Measurements from ENCODE around the gene GRID1. TPM values are rescaled to one million over a fixed set of nuclear protein-coding genes. Genes with fewer than 3 reads are reported as not detected.

GRID1 gene
- total and polyA plus RNA-seq, 5 donors = 0.06 to 1.8 (median 0.29) TPM

DNA sequence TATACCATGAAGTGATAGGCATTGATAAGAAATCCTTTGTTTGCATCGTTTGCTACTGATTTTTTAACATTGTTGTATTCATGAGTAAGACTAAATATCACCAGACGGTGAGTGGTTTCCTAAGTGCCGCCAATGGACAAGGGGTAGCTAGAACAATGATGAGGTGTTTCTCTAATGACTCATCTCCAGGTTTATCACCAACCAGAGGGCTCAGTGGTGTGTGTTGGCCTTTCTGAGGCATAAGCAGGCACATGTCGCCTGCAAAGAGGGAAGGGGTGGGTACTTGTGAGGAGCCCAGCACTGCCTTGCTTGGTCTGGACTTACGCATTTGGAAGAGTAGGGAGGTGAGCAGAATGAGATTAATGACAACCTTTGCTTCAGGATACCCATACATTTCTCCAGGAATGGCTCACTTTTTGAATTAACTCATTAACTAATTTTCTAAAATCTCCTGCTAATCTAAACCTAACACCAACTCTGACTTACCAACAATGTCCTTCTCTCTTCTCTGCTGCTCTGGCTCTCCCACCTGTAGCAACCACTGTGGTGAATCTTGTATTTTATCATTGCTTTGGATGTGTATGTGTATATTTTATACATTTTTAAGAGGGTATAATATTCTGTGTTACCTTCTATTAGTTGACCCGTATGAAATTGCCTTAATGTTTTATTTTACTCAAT lies 722.6 kb downstream of the GRID1 start:
- DNase-seq = no peak
- Histone ChIP-seq H3K9me3 (ENCODE audit: control insufficient read depth, low read length) (no peaks in the 10 kb centered on the region), H3K4me1 (ENCODE audit: control insufficient read depth, insufficient read depth, low read length) (no peaks in the 10 kb centered on the region), H3K27me3 (ENCODE audit: control insufficient read depth, insufficient read depth) (no peaks in the 10 kb centered on the region), H3K4me3 (ENCODE audit: low read length) (no peak overlapping the region), H3K27ac (ENCODE audit: low read length) (no peak overlapping the region)
- 87% methylated on average over 6 of the region's 6 CpGs for WGBS
- intact Hi-C loops (cut with DNase I) = no loop called here
- no peak for ATAC-seq

DNA sequence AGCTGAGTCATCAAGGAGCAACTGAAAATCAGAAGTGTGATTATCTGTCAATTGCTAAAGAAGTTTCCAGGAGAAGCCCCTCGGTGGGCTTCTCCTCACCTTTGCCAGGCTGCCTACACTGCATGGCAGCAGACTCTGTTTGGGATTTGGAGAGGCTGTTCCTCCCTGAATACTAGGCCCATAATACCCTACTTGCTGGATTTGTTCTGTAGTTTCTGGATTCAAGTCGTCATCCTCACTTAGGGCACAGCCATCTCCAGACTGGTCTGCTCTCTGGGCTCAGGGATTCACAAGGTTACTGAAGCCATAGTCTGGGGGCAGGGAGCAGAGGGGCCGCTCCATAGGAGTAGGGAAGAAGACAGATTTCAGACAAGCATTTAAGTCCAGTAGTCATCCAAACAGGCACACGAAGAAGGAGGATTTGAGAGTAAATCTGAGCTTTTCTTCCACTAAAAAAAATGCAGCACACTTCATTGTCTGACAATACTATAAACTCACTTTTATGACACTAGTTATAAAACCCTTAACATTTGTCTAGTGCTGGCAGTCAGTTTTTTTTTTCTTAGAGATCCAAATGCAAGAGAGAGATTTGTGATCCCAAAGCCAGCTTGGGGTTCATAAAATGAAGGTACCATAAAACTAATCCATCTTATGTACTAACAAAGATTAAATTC lies 723.3 kb downstream of the GRID1 start:
- H3K4me3 ChIP-seq (ENCODE audit: low read length) = no peak overlapping the region
- DNase-seq (no peak), ATAC-seq (no peak)
- intact Hi-C loops (cut with DNase I) = no loop called here
- no peaks in the 10 kb centered on the region for H3K27me3 ChIP-seq (ENCODE audit: control insufficient read depth, insufficient read depth)
- no peak overlapping the region for H3K27ac ChIP-seq (ENCODE audit: low read length)
- H3K9me3 ChIP-seq (ENCODE audit: control insufficient read depth, low read length) = no peaks in the 10 kb centered on the region
- WGBS = 75% methylated on average over 4 of the region's 4 CpGs
- H3K4me1 ChIP-seq (ENCODE audit: control insufficient read depth, insufficient read depth, low read length) = no peaks in the 10 kb centered on the region

DNA sequence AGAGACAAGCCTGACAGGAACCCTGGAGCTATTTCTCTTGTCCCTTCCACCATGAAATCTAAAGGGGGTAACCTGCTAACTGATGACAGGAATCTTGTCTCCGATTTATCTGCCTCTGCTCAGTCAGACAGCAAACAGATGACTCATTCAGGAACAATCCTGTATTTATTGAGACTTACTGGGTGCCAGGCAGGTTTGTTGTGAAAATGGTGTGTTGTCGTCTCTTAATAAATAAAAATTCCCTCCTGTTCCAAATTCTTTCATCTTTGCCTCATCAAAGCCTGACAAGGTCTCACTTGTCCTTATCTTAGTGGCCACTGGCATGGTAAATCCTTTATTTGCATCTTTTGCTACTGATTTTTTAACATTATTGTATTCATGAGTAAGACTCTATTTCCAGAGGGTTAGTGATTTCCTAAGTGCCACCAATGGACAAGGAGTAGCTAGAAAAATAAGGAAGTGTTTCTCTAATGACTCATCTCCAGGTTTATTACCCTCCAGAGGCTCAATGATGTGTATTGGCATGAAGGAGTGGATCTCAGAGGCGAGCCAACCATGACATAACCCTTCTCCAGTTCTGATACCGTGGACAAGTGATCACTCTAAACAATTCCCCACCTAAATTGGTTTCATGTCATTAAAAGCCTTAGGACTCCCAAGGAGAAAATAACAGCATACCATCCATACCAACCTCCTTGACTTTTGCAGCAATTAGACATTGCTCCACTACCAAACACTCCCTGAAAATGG lies 724.0 kb downstream of the GRID1 start:
- H3K27ac ChIP-seq (ENCODE audit: low read length) = no peak overlapping the region
- H3K4me3 ChIP-seq (ENCODE audit: low read length) = no peak overlapping the region
- WGBS = 44% methylated on average over 4 of the region's 4 CpGs
- DNase-seq = no peak
- no peaks in the 10 kb centered on the region for H3K27me3 ChIP-seq (ENCODE audit: control insufficient read depth, insufficient read depth)
- intact Hi-C loops (cut with DNase I) = no loop called here
- no peaks in the 10 kb centered on the region for H3K4me1 ChIP-seq (ENCODE audit: control insufficient read depth, insufficient read depth, low read length)
- H3K9me3 ChIP-seq (ENCODE audit: control insufficient read depth, low read length) = no peaks in the 10 kb centered on the region
- no peak for ATAC-seq

- intact Hi-C loops (cut with DNase I) = no loop called here
- 58% methylated on average over 1 of the region's 1 CpG for WGBS
Measured at GRCh38 chr10:85642082-85642420, 724.5 kb downstream of the GRID1 start.

GRCh38 chr10:85641479-85642009 lies 725.1 kb downstream of the GRID1 start:
- no peaks in the 10 kb centered on the region for H3K9me3 ChIP-seq (ENCODE audit: control insufficient read depth, low read length)
- no peaks in the 10 kb centered on the region for H3K4me1 ChIP-seq (ENCODE audit: control insufficient read depth, insufficient read depth, low read length)
- no peak overlapping the region for H3K27ac ChIP-seq (ENCODE audit: low read length)
- DNase-seq = no peak
- intact Hi-C loops (cut with DNase I) = no loop called here
- ATAC-seq = no peak
- H3K4me3 ChIP-seq (ENCODE audit: low read length) = no peak overlapping the region
- 69% methylated on average over 6 of the region's 6 CpGs for WGBS
- H3K27me3 ChIP-seq (ENCODE audit: control insufficient read depth, insufficient read depth) = no peaks in the 10 kb centered on the region

More at GRCh38 chr10:85642082-85642420, 724.5 kb downstream of the GRID1 start:
- Histone ChIP-seq H3K27ac (ENCODE audit: low read length) (no peak overlapping the region), H3K27me3 (ENCODE audit: control insufficient read depth, insufficient read depth) (no peaks in the 10 kb centered on the region), H3K4me1 (ENCODE audit: control insufficient read depth, insufficient read depth, low read length) (no peaks in the 10 kb centered on the region), H3K4me3 (ENCODE audit: low read length) (no peak overlapping the region), H3K9me3 (ENCODE audit: control insufficient read depth, low read length) (no peaks in the 10 kb centered on the region)
- DNase-seq (no peak), ATAC-seq (no peak)

DNA sequence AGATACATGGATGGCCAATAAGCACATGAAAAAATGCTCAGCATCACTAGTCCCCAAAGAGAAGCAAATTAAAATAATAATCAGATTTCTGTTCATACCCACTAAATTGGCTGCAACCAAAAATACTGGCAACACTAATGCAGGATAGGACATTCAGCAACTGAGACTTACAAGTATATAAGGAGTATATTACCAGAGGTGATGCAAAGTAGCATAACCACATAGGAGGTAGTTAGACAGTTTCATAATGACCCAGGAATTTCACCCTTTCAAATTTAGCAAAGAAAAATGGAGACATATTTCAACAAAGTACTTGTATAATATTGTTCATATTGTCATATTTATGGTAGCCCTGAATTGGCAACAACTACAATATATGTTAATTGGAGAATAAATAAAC lies 727.8 kb downstream of the GRID1 start:
- no peak overlapping the region for H3K27ac ChIP-seq (ENCODE audit: low read length)
- DNase-seq (no peak), ATAC-seq (no peak)
- H3K4me1 ChIP-seq (ENCODE audit: control insufficient read depth, insufficient read depth, low read length) = no peaks in the 10 kb centered on the region
- no peaks in the 10 kb centered on the region for H3K9me3 ChIP-seq (ENCODE audit: control insufficient read depth, low read length)
- no peak overlapping the region for H3K4me3 ChIP-seq (ENCODE audit: low read length)
- no peaks in the 10 kb centered on the region for H3K27me3 ChIP-seq (ENCODE audit: control insufficient read depth, insufficient read depth)
- intact Hi-C loops (cut with DNase I) = no loop called here

- Histone ChIP-seq H3K9me3 (ENCODE audit: control insufficient read depth, low read length) (no peaks in the 10 kb centered on the region), H3K4me3 (ENCODE audit: low read length) (no peak overlapping the region), H3K27me3 (ENCODE audit: control insufficient read depth, insufficient read depth) (no peaks in the 10 kb centered on the region), H3K27ac (ENCODE audit: low read length) (no peak overlapping the region), H3K4me1 (ENCODE audit: control insufficient read depth, insufficient read depth, low read length) (no peaks in the 10 kb centered on the region)
- ATAC-seq (no peak), DNase-seq (no peak)
- WGBS = 74% methylated on average over 5 of the region's 5 CpGs
- intact Hi-C loops (cut with DNase I) = no loop called here
Measured at GRCh38 chr10:85635650-85636049, 730.9 kb downstream of the GRID1 start.

- ATAC-seq (no peak), DNase-seq (no peak)
- no peaks in the 10 kb centered on the region for H3K27me3 ChIP-seq (ENCODE audit: control insufficient read depth, insufficient read depth)
- H3K4me3 ChIP-seq (ENCODE audit: low read length) = no peak overlapping the region
- intact Hi-C loops (cut with DNase I) = no loop called here
- WGBS = 81% methylated on average over 7 of the region's 7 CpGs
- no peaks in the 10 kb centered on the region for H3K9me3 ChIP-seq (ENCODE audit: control insufficient read depth, low read length)
- no peaks in the 10 kb centered on the region for H3K4me1 ChIP-seq (ENCODE audit: control insufficient read depth, insufficient read depth, low read length)
- no peak overlapping the region for H3K27ac ChIP-seq (ENCODE audit: low read length)
Measured at GRCh38 chr10:85624511-85624910, 742.1 kb downstream of the GRID1 start.

DNA sequence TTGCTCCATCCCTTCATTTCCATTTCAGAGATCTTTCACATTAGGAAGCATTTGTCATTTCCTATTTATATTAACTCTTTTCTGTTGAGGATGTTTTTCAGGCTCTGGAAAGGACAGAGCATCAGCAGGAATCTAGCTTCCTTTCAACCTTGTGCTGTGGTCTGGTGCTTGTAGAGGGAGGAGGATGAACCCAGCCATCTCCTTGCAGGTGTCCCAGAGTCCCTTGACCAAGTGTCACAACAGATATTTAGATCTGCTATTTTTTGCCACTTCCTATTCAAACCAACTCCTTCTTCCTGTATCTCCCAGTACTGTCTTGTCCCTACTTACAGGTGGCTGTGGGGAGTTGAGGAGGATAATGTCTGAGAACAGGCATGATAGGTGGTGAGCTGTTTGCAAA lies 742.8 kb downstream of the GRID1 start:
- no peaks in the 10 kb centered on the region for H3K9me3 ChIP-seq (ENCODE audit: control insufficient read depth, low read length)
- no peaks in the 10 kb centered on the region for H3K27me3 ChIP-seq (ENCODE audit: control insufficient read depth, insufficient read depth)
- H3K4me3 ChIP-seq (ENCODE audit: low read length) = no peak overlapping the region
- no peak overlapping the region for H3K27ac ChIP-seq (ENCODE audit: low read length)
- intact Hi-C loops (cut with DNase I) = no loop called here
- H3K4me1 ChIP-seq (ENCODE audit: control insufficient read depth, insufficient read depth, low read length) = no peaks in the 10 kb centered on the region
- no peak for DNase-seq
- no peak for ATAC-seq

GRCh38 chr10:85623342-85623741 lies 743.3 kb downstream of the GRID1 start:
- DNase-seq = no peak
- no peak overlapping the region for H3K27ac ChIP-seq (ENCODE audit: low read length)
- no peaks in the 10 kb centered on the region for H3K4me1 ChIP-seq (ENCODE audit: control insufficient read depth, insufficient read depth, low read length)
- no peaks in the 10 kb centered on the region for H3K9me3 ChIP-seq (ENCODE audit: control insufficient read depth, low read length)
- H3K27me3 ChIP-seq (ENCODE audit: control insufficient read depth, insufficient read depth) = no peaks in the 10 kb centered on the region
- ATAC-seq = no peak
- intact Hi-C loops (cut with DNase I) = no loop called here
- WGBS = 67% methylated on average over 2 of the region's 2 CpGs
- no peak overlapping the region for H3K4me3 ChIP-seq (ENCODE audit: low read length)

GRCh38 chr10:85622425-85622824 lies 744.2 kb downstream of the GRID1 start:
- no peak overlapping the region for H3K4me3 ChIP-seq (ENCODE audit: low read length)
- no peaks in the 10 kb centered on the region for H3K27me3 ChIP-seq (ENCODE audit: control insufficient read depth, insufficient read depth)
- no peak for ATAC-seq
- intact Hi-C loops (cut with DNase I) = no loop called here
- H3K9me3 ChIP-seq (ENCODE audit: control insufficient read depth, low read length) = no peaks in the 10 kb centered on the region
- no peak overlapping the region for H3K27ac ChIP-seq (ENCODE audit: low read length)
- 94% methylated on average over 3 of the region's 3 CpGs for WGBS
- DNase-seq = no peak
- H3K4me1 ChIP-seq (ENCODE audit: control insufficient read depth, insufficient read depth, low read length) = no peaks in the 10 kb centered on the region
